ENCODE measurements around the gene TRIM34. TPM values are rescaled to one million over a fixed set of nuclear protein-coding genes. Genes with fewer than 3 reads are reported as not detected.

Gene TRIM34
- total and polyA plus RNA-seq, 4 donors = 1.7 to 3.8 (median 2.5) TPM

DNA sequence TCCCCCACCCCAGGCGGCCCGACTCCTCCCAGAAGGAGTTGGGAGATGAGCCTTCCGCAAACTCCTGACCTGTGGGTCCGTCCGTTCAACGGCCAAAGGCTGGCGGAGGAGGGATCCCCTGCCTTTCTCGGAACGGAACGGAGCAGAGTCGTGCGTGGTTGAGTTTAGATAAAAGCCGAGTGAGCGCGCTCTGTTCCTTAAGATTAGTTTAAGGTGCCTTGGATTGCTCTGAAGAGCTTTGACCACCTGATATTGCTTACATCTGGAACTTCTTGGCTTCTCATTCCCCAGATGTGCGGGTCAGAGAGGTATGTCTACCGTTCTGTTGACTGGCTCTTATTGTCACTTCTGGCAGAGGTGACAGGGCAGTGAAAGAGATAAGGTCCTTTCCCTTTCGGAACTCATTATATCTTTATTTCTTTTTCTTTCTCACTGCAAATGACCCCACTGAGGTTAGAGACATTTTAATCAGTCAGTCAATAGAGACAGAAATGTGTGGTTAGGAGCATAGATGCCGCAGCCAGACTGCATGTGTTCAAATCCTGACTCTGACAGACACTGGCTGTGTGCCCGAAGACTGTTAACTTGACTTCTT is 28.1 kb upstream of the TRIM34 start, which contains the start of gene TRIM6:
Gene TRIM6, plus strand, starts transcription at position 31 of the 595 bp plus-strand sequence. Its CDS starts 261 bp downstream, at position 292.
- no peak for TF ChIP-seq JUND (IDR thresholded peaks at IDR 0.05)
- TF ChIP-seq TAF1 (conservative IDR thresholded peaks at IDR 0.05) = no peak
- no peak for TF ChIP-seq FOXA1 (IDR thresholded peaks at IDR 0.05)
- TF ChIP-seq SP1 (IDR thresholded peaks at IDR 0.05) = peak; percentile 10
- TF ChIP-seq YY1 (IDR thresholded peaks at IDR 0.05) = no peak
- no peak for TF ChIP-seq GABPA (IDR thresholded peaks at IDR 0.05 in 1 of 2, conservative IDR thresholded peaks at IDR 0.05 in 1 of 2)
- TF ChIP-seq RAD21 (IDR thresholded peaks at IDR 0.05) = peak in 1 of 2 donors; percentile 4
- peak in 1 of 2 donors; percentile 12 for TF ChIP-seq RXRA (IDR thresholded peaks at IDR 0.05)
- TF ChIP-seq CTCF (IDR thresholded peaks at IDR 0.05; ENCODE audit: low read depth, low read length, missing input control) = no peak
- peak; percentile 29 to 74 for TF ChIP-seq HNF4A (conservative IDR thresholded peaks at IDR 0.05)
- Histone ChIP-seq H3K9me3 (ENCODE audit: control insufficient read depth in 4 of 4, low read length in 3 of 4) (no peaks in the 10 kb centered on the region), H3K27ac (ENCODE audit: low read depth in 1 of 2, low read length in 2 of 2) (no peak within 1 kb of the TSS), H3K27me3 (ENCODE audit: control insufficient read depth in 4 of 4, insufficient read depth in 4 of 4, low read length in 3 of 4) (no peaks in the 10 kb centered on the region), H3K4me3 (ENCODE audit: low read depth in 1 of 3, low read length in 3 of 3) (peak within 1 kb of the TSS; percentile 53 to 81 (median 64)), H3K9ac (ENCODE audit: low read depth in 1 of 2, low read length in 2 of 2) (peak within 1 kb of the TSS; percentile 54 to 72), H3K4me1 (ENCODE audit: control insufficient read depth in 4 of 4, insufficient read depth in 4 of 4, low read length in 3 of 4) (peaks cover 0 to 11% (median 6%) of the 10 kb centered on the region in 4 donors), H3K36me3 (ENCODE audit: control insufficient read depth in 4 of 4, insufficient read depth in 3 of 4, low read depth in 1 of 4, low read length in 3 of 4) (no peaks in the 10 kb centered on the region)
- WGBS = 7% methylated on average over 20 of the region's 20 CpGs
- peak; percentile 58 for DNase-seq (ENCODE audit: low spot score)

GRCh38 chr11:5597953-5598352 is 26.8 kb upstream of the TRIM34 start:
- H3K27me3 ChIP-seq (ENCODE audit: control insufficient read depth in 4 of 4, insufficient read depth in 4 of 4, low read length in 3 of 4) = no peaks in the 10 kb centered on the region
- no peak overlapping the region for H3K9ac ChIP-seq (ENCODE audit: low read depth in 1 of 2, low read length in 2 of 2)
- TF ChIP-seq JUND (IDR thresholded peaks at IDR 0.05) = no peak
- no peak for TF ChIP-seq FOXA2 (IDR thresholded peaks at IDR 0.05)
- TF ChIP-seq SP1 (IDR thresholded peaks at IDR 0.05) = no peak
- no peak for TF ChIP-seq FOXA1 (IDR thresholded peaks at IDR 0.05)
- TF ChIP-seq CTCF (IDR thresholded peaks at IDR 0.05; ENCODE audit: low read depth, low read length, missing input control) = no peak
- no peak for TF ChIP-seq RXRA (IDR thresholded peaks at IDR 0.05)
- no peak for TF ChIP-seq RAD21 (IDR thresholded peaks at IDR 0.05)
- TF ChIP-seq, protein P1, sequence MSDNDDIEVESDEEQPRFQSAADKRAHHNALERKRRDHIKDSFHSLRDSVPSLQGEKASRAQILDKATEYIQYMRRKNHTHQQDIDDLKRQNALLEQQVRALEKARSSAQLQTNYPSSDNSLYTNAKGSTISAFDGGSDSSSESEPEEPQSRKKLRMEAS (IDR thresholded peaks at IDR 0.05) = no peak
- no peak for TF ChIP-seq TAF1 (conservative IDR thresholded peaks at IDR 0.05)
- TF ChIP-seq, protein P2, sequence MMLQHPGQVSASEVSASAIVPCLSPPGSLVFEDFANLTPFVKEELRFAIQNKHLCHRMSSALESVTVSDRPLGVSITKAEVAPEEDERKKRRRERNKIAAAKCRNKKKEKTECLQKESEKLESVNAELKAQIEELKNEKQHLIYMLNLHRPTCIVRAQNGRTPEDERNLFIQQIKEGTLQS (IDR thresholded peaks at IDR 0.05) = no peak
- no peak for TF ChIP-seq HNF4G (IDR thresholded peaks at IDR 0.05)
- TF ChIP-seq HNF4A (conservative IDR thresholded peaks at IDR 0.05) = no peak
- TF ChIP-seq NR2F2 (IDR thresholded peaks at IDR 0.05) = no peak
- TF ChIP-seq, protein P3, sequence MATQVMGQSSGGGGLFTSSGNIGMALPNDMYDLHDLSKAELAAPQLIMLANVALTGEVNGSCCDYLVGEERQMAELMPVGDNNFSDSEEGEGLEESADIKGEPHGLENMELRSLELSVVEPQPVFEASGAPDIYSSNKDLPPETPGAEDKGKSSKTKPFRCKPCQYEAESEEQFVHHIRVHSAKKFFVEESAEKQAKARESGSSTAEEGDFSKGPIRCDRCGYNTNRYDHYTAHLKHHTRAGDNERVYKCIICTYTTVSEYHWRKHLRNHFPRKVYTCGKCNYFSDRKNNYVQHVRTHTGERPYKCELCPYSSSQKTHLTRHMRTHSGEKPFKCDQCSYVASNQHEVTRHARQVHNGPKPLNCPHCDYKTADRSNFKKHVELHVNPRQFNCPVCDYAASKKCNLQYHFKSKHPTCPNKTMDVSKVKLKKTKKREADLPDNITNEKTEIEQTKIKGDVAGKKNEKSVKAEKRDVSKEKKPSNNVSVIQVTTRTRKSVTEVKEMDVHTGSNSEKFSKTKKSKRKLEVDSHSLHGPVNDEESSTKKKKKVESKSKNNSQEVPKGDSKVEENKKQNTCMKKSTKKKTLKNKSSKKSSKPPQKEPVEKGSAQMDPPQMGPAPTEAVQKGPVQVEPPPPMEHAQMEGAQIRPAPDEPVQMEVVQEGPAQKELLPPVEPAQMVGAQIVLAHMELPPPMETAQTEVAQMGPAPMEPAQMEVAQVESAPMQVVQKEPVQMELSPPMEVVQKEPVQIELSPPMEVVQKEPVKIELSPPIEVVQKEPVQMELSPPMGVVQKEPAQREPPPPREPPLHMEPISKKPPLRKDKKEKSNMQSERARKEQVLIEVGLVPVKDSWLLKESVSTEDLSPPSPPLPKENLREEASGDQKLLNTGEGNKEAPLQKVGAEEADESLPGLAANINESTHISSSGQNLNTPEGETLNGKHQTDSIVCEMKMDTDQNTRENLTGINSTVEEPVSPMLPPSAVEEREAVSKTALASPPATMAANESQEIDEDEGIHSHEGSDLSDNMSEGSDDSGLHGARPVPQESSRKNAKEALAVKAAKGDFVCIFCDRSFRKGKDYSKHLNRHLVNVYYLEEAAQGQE (IDR thresholded peaks at IDR 0.05) = no peak
- no peak for TF ChIP-seq ZBTB33 (IDR thresholded peaks at IDR 0.05)
- TF ChIP-seq GABPA (IDR thresholded peaks at IDR 0.05 in 1 of 2, conservative IDR thresholded peaks at IDR 0.05 in 1 of 2) = no peak
- no peak for TF ChIP-seq YY1 (IDR thresholded peaks at IDR 0.05)
- no peak for TF ChIP-seq EGR1 (IDR thresholded peaks at IDR 0.05; ENCODE audit: low read depth in 2 of 2)
- 90% methylated on average over 3 of the region's 3 CpGs for WGBS
- H3K9me3 ChIP-seq (ENCODE audit: control insufficient read depth in 4 of 4, low read length in 3 of 4) = no peaks in the 10 kb centered on the region
- no peak overlapping the region for H3K4me3 ChIP-seq (ENCODE audit: low read depth in 1 of 3, low read length in 3 of 3)
- no peak for DNase-seq (ENCODE audit: low spot score)
- peaks cover 0 to 11% (median 6%) of the 10 kb centered on the region in 4 donors for H3K4me1 ChIP-seq (ENCODE audit: control insufficient read depth in 4 of 4, insufficient read depth in 4 of 4, low read length in 3 of 4)
- H3K27ac ChIP-seq (ENCODE audit: low read depth in 1 of 2, low read length in 2 of 2) = no peak overlapping the region
- no peaks in the 10 kb centered on the region for H3K36me3 ChIP-seq (ENCODE audit: control insufficient read depth in 4 of 4, insufficient read depth in 3 of 4, low read depth in 1 of 4, low read length in 3 of 4)

Measured in liver (tissue), 9 donors.